HG03439 (cell line): ENCODE measurements around the gene FOXE3.

Experiments
- ATAC-seq: cut with Tn5 transposase; IDR thresholded peaks from one replicate; pipeline ENCODE4 v1.9.1; 2021; ENCODE audit warnings: mild to moderate bottlenecking, moderate library complexity; ENCODE audit not compliant: unreplicated experiment

Gene FOXE3

GRCh38 chr1:47403321-47403910 is 12.7 kb upstream of the FOXE3 start:
- no peak for ATAC-seq

GRCh38 chr1:47405697-47406096 is 10.4 kb upstream of the FOXE3 start:
- no peak for ATAC-seq

- ATAC-seq = no peak
These were observed 9.1 kb upstream of the FOXE3 start for GRCh38 chr1:47406966-47407365.

- ATAC-seq = no peak
These were observed 8.6 kb upstream of the FOXE3 start for GRCh38 chr1:47407481-47407880.

GRCh38 chr1:47409311-47410067 is 6.6 kb upstream of the FOXE3 start:
- ATAC-seq = no peak

GRCh38 chr1:47410068-47410455 is 6.0 kb upstream of the FOXE3 start:
- ATAC-seq = no peak

GRCh38 chr1:47411436-47411835 is 4.6 kb upstream of the FOXE3 start:
- no peak for ATAC-seq

- no peak for ATAC-seq
These were observed 3.6 kb upstream of the FOXE3 start for GRCh38 chr1:47412437-47412836.

GRCh38 chr1:47416319-47417169 is 459 bp downstream of the FOXE3 start:
- no peak for ATAC-seq

GRCh38 chr1:47417170-47418044 is 1.3 kb downstream of the FOXE3 start:
- ATAC-seq = no peak

GRCh38 chr1:47418122-47418521 is 2.0 kb downstream of the FOXE3 start:
- ATAC-seq = no peak

GRCh38 chr1:47418681-47419325 is 2.7 kb downstream of the FOXE3 start:
- ATAC-seq = no peak

- no peak for ATAC-seq
These were observed 4.5 kb downstream of the FOXE3 start for GRCh38 chr1:47420547-47420946.

GRCh38 chr1:47423872-47424271 is 7.8 kb downstream of the FOXE3 start:
- ATAC-seq = no peak

- no peak for ATAC-seq
These were observed 8.4 kb downstream of the FOXE3 start for GRCh38 chr1:47424336-47424982.

GRCh38 chr1:47431534-47431933 is 15.4 kb downstream of the FOXE3 start:
- ATAC-seq = no peak

GRCh38 chr1:47432071-47433036 is 16.3 kb downstream of the FOXE3 start:
- ATAC-seq = no peak

GRCh38 chr1:47433037-47433421 is 16.9 kb downstream of the FOXE3 start:
- no peak for ATAC-seq
